Effector CD8-positive, alpha-beta T cell (primary cell): ENCODE measurements around the gene NAA80.

Experiments used
- DNase-seq: peaks from one replicate; lab custom pipeline; 2025; lab: John Stamatoyannopoulos, UW
- total RNA-seq, 4 experiments: gene quantifications; one replicate each; lab custom pipeline; 2026; lab: John Stamatoyannopoulos, UW

Gene NAA80, protein sequence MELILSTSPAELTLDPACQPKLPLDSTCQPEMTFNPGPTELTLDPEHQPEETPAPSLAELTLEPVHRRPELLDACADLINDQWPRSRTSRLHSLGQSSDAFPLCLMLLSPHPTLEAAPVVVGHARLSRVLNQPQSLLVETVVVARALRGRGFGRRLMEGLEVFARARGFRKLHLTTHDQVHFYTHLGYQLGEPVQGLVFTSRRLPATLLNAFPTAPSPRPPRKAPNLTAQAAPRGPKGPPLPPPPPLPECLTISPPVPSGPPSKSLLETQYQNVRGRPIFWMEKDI
- total RNA-seq = 9.6 to 21.0 (median 14.9) reads per million in 4 experiments

DNA sequence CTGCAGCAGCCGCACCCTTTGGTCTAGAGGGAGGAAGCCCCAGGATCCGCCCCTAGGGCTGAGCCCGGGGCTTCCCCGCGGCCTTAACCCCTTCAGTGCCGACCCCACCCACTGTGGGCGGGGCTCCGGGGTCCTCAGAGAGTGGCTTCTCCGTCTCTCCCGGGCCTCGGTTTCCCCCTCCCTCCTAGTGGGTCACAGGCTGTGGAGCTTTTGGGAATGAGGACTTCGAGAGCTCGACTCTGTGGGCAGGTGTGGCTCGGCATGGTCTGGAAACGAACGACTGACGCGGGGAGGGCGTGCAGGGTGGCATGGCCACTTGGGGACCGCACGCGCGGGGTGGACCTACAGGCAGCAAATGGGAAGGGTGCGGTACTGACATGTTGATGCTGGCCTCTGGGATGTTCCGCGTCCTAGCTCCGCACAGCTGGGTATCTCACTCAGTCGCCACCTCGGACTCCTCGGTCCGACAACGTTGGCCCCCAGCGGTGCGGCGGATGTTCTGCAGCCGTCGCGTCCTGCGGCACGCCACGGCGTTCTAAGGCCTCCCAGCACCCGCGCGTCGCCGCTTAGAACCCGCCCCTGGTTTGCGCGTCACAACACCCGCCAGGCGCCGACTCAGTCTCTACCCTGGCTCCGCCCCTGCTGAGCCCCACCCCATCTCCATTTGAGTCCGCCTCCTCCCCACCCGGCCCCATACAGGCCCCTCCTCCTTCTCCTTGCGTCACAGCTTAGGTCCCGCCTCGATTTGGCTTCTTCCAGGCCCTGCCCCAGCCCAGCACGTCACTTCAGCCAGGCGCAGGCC lies at the start of gene NAA80, which contains the start of gene HYAL3:
NAA80 (minus strand) TSS at position 570 of the 802 bp plus-strand sequence. CDS start 1,942 bp downstream, outside the sequence.
HYAL3 (minus strand) TSS at position 570 of the 802 bp plus-strand sequence. CDS start 3,803 bp downstream, outside the sequence.
- DNase-seq = peak; percentile 98

- DNase-seq = peak; percentile 63
Measured at GRCh38 chr3:50347187-50347813, 48.1 kb upstream of the NAA80 start.

- DNase-seq = peak; percentile 71
Measured at GRCh38 chr3:50345586-50346234, 46.5 kb upstream of the NAA80 start, which contains the start of gene ZMYND10. TSS of gene ZMYND10 (minus strand) at chr3:50345732. CDS start at chr3:50345579, 153 bp downstream.

GRCh38 chr3:50345008-50345407 lies 45.8 kb upstream of the NAA80 start:
- no peak for DNase-seq

DNA sequence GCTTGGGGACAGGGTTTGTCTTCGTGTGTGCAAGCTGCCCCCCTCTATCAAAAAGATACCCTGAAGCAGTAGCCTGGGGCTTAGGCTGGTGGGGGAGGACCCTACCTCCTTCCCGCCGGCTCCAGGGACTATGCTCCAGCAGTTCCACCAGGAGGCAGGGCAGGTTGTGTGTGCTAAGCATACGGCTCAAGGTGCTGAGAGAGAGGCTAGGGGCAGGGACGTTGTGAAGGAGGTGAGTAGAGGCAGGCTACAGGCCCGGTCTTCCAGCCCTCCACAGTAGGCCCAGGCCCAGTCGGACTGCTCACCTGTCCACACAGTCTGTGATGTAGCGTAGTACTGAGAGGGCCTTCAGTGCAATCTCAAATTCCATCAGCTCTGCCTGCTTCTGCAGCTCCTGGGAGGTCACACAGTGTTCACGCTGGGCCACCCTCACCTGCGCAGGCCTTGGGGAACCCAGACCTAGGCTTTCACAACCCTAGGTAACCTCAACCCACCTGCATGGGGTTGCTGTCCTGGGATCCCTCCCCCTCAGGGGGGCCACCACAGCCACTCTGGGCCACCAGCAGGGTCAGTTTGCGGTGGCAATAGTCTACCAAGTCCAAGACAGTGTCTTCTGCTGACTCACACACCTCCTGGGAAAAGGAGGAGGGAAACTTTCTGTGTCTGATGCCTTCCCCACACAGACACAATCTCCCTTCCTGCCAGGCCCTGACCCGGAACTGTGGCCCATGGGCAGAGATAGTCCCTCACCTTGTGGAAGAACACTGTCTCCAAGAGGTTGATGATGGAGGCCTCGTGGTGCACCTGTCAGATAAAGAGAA lies 43.8 kb upstream of the NAA80 start:
- DNase-seq = no peak

- DNase-seq = no peak
Measured at GRCh38 chr3:50341996-50342650, 42.9 kb upstream of the NAA80 start.

- no peak for DNase-seq
Measured at GRCh38 chr3:50341537-50341936, 42.3 kb upstream of the NAA80 start.

DNA sequence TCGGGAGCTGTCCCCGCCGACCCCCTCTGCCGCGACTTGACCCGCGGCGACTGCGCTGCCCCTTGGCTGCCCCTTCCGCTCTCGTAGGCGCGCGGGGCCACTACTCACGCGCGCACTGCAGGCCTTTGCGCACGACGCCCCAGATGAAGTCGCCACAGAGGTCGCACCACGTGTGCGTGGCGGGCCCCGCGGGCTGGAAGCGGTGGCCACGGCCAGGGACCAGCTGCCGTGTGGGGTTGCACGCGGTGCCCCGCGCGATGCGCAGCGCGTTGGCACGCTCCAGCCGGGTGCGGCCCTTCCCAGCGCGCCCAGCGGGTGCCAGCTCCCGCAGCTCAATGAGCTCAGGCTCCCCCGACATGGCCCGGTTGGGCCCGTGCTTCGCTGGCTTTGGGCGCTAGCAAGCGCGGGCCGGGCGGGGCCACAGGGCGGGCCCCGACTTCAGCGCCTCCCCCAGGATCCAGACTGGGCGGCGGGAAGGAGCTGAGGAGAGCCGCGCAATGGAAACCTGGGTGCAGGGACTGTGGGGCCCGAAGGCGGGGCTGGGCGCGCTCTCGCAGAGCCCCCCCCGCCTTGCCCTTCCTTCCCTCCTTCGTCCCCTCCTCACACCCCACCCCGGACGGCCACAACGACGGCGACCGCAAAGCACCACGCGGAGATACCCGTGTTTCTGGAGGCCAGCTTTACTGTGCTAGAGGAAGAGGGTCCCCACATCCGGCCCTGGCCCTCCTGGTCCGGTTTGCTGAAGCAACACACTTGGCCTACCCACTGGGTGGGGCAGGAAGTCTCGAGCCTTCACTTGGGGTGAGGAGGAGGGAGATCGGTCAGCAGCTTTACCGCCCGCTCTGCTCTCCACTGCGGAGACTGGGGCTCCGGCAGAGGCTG lies 41.5 kb upstream of the NAA80 start, which contains the start of gene RASSF1:
RASSF1 (minus strand) TSS at position 389 of the 882 bp plus-strand sequence; CDS start at position 358, 31 bp downstream.
- peak; percentile 42 for DNase-seq

GRCh38 chr3:50340147-50340447 lies 40.9 kb upstream of the NAA80 start:
- DNase-seq = no peak

GRCh38 chr3:50339485-50340146 lies 40.4 kb upstream of the NAA80 start:
- DNase-seq = no peak

GRCh38 chr3:50338965-50339364 lies 39.8 kb upstream of the NAA80 start:
- no peak for DNase-seq

- peak; percentile 91 for DNase-seq
Measured at GRCh38 chr3:50337175-50337861, 38.1 kb upstream of the NAA80 start.

- DNase-seq = no peak
Measured at GRCh38 chr3:50336452-50337174, 37.4 kb upstream of the NAA80 start.

- DNase-seq = no peak
Measured at GRCh38 chr3:50334339-50335075, 35.3 kb upstream of the NAA80 start.

- DNase-seq = no peak
Measured at GRCh38 chr3:50333744-50334328, 34.6 kb upstream of the NAA80 start.

GRCh38 chr3:50331364-50331907 lies 32.2 kb upstream of the NAA80 start:
- DNase-seq = no peak
